AG09319 (cell line): ENCODE measurements around the gene SYF2.
A peak's percentile ranks its signal among the peaks of the same experiment; 100 is the strongest.

Experiments
- DNase-seq: peaks from one replicate; pipeline ENCODE4 v3.0.0-alpha.2; 2010; ENCODE audit warnings: low read depth; ENCODE audit errors: extremely low read depth
- CTCF ChIP-seq: IDR thresholded peaks from 2 replicates; pipeline ENCODE4 v1.5.1; 2011; ENCODE audit warnings: low read depth, mild to moderate bottlenecking, inconsistent platforms, low read length, moderate library complexity

SYF2 gene

DNA sequence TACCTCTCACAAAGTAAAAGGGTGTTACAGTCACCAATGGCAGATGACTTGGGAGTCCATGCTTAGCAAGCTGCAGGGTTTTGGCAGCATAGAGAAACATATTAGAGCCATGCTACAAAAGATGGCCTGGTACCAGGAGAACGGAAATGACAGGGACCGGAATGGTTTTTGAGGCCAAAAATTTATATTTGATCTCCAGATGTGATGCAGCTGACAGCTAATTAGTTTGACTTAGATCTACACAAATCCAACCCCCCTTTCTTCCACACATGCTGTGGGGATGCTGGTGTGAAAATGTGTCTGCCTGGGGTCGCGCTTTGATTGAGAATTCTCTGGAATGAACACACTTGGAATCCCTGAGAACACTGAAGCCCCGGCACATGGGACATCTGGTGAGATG lies 26.5 kb downstream of the SYF2 start:
- DNase-seq, result no peak
- no peak for TF ChIP-seq CTCF

DNA sequence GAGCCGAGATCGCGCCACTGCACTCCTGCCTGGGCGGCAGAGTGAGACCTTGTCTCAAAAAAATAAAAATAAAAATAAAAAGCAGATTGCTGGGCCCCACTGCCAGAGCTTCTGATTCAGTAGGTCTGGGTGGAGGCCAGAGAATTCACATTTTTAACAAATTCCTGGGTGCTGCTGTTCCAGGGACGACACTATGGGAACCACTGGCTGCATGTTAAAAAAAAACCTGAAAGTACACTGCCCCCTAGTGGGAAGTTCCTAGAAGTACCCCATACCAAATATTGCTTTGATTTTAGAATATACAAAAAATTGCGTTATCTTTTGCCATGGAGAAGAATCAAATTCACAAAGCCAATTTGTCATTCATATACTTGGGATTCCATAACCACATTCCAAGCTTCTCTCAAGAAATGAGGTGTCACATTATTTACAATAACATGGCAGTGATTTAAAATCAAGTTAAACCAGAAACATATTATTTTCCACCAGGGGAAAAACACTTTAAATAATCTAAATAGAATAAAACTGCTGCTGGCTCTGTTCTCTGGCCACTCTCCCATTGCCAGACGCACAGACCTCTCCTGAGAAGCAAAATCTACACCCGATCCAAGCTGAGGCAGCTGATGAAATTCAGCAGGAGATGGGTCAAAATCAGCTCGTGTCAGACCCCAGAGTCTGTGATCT lies 27.4 kb downstream of the SYF2 start:
- TF ChIP-seq CTCF, result peak; percentile 64
- DNase-seq, result peak; percentile 30

GRCh38 chr1:25201006-25201405 lies 31.3 kb downstream of the SYF2 start:
- DNase-seq, result no peak
- no peak for TF ChIP-seq CTCF

- DNase-seq, result no peak
- TF ChIP-seq CTCF, result no peak
Observed at GRCh38 chr1:25199819-25200620, 32.3 kb downstream of the SYF2 start.

DNA sequence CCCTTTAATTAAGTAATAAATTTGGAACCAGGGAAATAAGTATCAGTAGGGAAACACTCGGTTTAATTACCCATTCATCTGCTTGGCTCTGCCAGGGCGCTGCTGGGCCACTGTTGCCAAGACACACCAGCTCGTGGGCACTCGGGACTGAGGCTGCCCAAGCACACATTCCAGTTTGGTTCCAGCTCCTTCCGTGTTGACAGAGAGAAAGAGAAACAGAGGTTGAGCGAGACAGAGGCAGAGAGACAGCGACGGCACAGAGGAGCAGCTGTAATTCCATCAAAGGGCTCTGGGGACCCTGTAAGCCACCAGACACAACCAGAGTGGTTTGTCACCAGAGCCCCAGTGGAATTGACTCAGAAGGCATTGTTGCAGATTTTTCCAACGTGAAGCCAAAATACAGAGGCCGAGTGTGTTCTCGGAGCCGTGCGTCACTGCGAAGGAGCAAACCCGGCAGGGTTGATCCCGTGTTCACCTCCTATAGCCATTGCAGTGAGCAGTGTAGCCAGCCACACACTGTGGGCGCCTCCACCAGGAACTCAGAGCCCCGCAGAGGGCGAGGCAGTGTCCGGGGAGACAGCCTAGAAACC lies 33.5 kb downstream of the SYF2 start:
- TF ChIP-seq CTCF, result no peak
- DNase-seq, result no peak

DNA sequence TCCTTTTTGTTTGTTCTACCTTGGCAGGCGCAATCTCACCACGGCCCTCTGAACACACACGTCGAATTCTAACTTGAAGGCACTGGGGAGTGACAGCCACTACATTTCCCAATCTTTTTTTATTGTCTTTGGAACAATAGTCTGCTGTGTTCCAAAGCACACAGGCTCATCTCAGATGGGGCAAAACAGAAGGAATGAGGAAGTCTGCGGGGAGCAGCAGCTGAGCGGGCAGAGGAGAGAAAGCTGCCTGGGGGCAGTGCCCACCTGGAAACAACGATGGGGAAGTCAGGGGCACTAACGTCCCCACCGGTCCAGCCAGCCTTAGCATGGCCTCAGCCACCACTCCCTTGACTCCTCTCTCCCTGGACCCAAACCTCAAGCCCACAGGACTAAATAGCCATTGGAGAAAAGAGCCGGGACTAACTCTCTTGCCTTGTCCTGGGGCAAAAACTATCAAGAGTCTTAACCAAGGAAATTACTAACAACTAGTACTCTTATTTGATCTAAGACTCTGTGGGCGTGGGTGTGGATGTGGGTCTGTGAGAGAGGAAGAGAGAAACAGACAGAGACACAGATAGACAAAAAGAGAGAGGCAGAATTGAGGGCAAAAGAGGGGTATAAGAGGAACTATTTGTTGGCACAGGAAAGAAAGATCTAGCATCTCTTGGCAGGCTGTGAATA lies 34.2 kb downstream of the SYF2 start:
- DNase-seq, result no peak
- no peak for TF ChIP-seq CTCF
